K562 (cell line): Measurements from ENCODE around the gene KBTBD13. TPM values are rescaled to one million over a fixed set of nuclear protein-coding genes. Genes with fewer than 3 reads are reported as not detected.

Source experiments
- ATAC-seq: fragments of 200-7000 bp; cut with Tn5 transposase; 3 replicates; pipeline ENCODE4 v1.9.1; 2020; ENCODE audit warnings: moderate library complexity
- BruUV-seq: library from RNA; stranded (reverse); fragments of 400-500 nt; replicated peaks from 2 replicates; lab custom pipeline; 2021; lab: Mats Ljungman, UMichigan
- CTCF ChIA-PET: fragments of 300-600 bp; formaldehyde crosslinking; extraction: SDS; loops from one replicate; lab custom pipeline; 2021; ENCODE audit warnings: low intra/inter-chr PET ratio; lab: Yijun Ruan, JAX
- POLR2A ChIA-PET: fragments of 300-600, 350-650 bp; sonication (Branson Sonifier 250); formaldehyde crosslinking; extraction: SDS; loops from one replicate; lab custom pipeline; 2021; ENCODE audit warnings: antibody characterized with exemption, inconsistent platforms; lab: Yijun Ruan, JAX
- DNase-seq, 4 experiments: peaks; one replicate each; pipeline versions ENCODE4 v3.0.0 to v3.0.0-alpha.2; 2011 to 2018; ENCODE audit warnings: low spot score in 3 of 4, mixed read lengths in 3 of 4; ENCODE audit errors: extremely low read depth in 1 of 4
- FAIRE-seq: peaks from 2 replicates; lab custom pipeline; 2011; peaks lifted over from hg19 to GRCh38; lab: Jason Lieb, UNC
- H2AFZ ChIP-seq: 2 replicates; pipeline ENCODE4 v1.6.0; 2011; ENCODE audit warnings: low read depth, low read length, control low read depth, inconsistent platforms
- H3K27ac ChIP-seq: fragments of 200-600 bp; 3 replicates; pipeline ENCODE4 v1.8.0; 2011; ENCODE audit warnings: low read depth, mild to moderate bottlenecking, control low read depth, inconsistent platforms, low read length, moderate library complexity, mixed read lengths; ENCODE audit errors: extremely low read depth
- H3K27me3 ChIP-seq, 2 experiments: fragments of 300-600 bp in 1 of 2; 2 replicates in 1 of 2; 3 replicates in 1 of 2; pipeline versions ENCODE4 v1.6.0 to v1.8.0; 2011; ENCODE audit warnings: inconsistent platforms in 2 of 2, low read length in 2 of 2, mild to moderate bottlenecking in 1 of 2, mixed read lengths in 1 of 2, moderate library complexity in 1 of 2; ENCODE audit not compliant: control insufficient read depth in 2 of 2, insufficient read depth in 2 of 2
- H3K36me3 ChIP-seq: fragments of 300-600 bp; 3 replicates; pipeline ENCODE4 v1.8.0; 2011; ENCODE audit warnings: mild to moderate bottlenecking, low read length, inconsistent platforms; ENCODE audit not compliant: control insufficient read depth, insufficient read depth
- H3K4me1 ChIP-seq, 2 experiments: fragments of 200-600 bp in 1 of 2; replicated peaks in 1 of 2; 2 replicates in 1 of 2; 3 replicates in 1 of 2; pipeline versions ENCODE4 v1.5.1 to v1.8.0; 2011; ENCODE audit warnings: inconsistent platforms in 2 of 2, low read length in 2 of 2, mild to moderate bottlenecking in 1 of 2, mixed read lengths in 1 of 2, moderate library complexity in 1 of 2; ENCODE audit not compliant: control insufficient read depth in 2 of 2, insufficient read depth in 2 of 2
- H3K4me2 ChIP-seq: 2 replicates; pipeline ENCODE4 v1.6.1; 2011; ENCODE audit warnings: low read length, control low read depth, inconsistent platforms, mixed read lengths; ENCODE audit not compliant: insufficient read depth
- H3K4me3 ChIP-seq: fragments of 200-600 bp; sonication (generic), shearing (Covaris generic); 2 replicates; pipeline ENCODE4 v1.5.1; 2016; ENCODE audit warnings: control low read depth, inconsistent platforms
- H3K79me2 ChIP-seq: fragments of 200-600 bp; 3 replicates; pipeline ENCODE4 v1.8.0; 2011; ENCODE audit warnings: low read length, inconsistent platforms; ENCODE audit not compliant: control insufficient read depth, insufficient read depth
- H3K9ac ChIP-seq, 2 experiments: 2 replicates each; pipeline versions ENCODE4 v1.6.0 to v1.6.1; 2011; ENCODE audit warnings: low read depth in 2 of 2, low read length in 2 of 2, control low read depth in 1 of 2, inconsistent platforms in 1 of 2, mild to moderate bottlenecking in 1 of 2, mixed read lengths in 1 of 2; ENCODE audit not compliant: insufficient read depth in 1 of 2
- H3K9me1 ChIP-seq: one replicate; pipeline ENCODE4 v1.6.0; 2011; ENCODE audit warnings: inconsistent platforms, mild to moderate bottlenecking, low read length, moderate library complexity; ENCODE audit not compliant: control insufficient read depth, insufficient read depth
- H3K9me3 ChIP-seq: replicated peaks from 2 replicates; pipeline ENCODE4 v1.5.1; 2011; ENCODE audit warnings: low read depth, low read length, inconsistent platforms; ENCODE audit not compliant: control insufficient read depth, insufficient read depth
- H4K20me1 ChIP-seq: replicated peaks from 2 replicates; pipeline ENCODE4 v1.6.1; 2011; ENCODE audit warnings: low read length, inconsistent platforms, mixed read lengths; ENCODE audit not compliant: control insufficient read depth, insufficient read depth
- ADNP ChIP-seq: fragments of 200-800 bp; sonication (Bioruptor generic); IDR thresholded peaks from 2 replicates; pipeline ENCODE4 v1.6.1; 2016; ENCODE audit warnings: missing genetic modification characterization, missing compliant biosample characterization
- ARNT ChIP-seq, 2 experiments: fragments of 450-650 bp; IDR thresholded peaks; 2 replicates each; pipeline ENCODE4 v1.6.1; 2016; ENCODE audit warnings: mild to moderate bottlenecking in 1 of 2
- CCAR2 ChIP-seq: fragments of 200-400 bp; formaldehyde crosslinking; IDR thresholded peaks from 2 replicates; pipeline ENCODE4 v1.6.1; 2017; ENCODE audit warnings: mild to moderate bottlenecking, low read depth, low read length
- MAFG ChIP-seq: fragments of 450-650 bp; conservative IDR thresholded peaks from 2 replicates; pipeline ENCODE4 v1.6.1; 2016; ENCODE audit warnings: missing genetic modification characterization, missing compliant biosample characterization
- MCM5 ChIP-seq: fragments of 450-650 bp; IDR thresholded peaks from 2 replicates; pipeline ENCODE4 v1.6.1; 2016; ENCODE audit warnings: low read depth
- PTTG1 ChIP-seq: fragments of 450-650 bp; IDR thresholded peaks from 2 replicates; pipeline ENCODE4 v1.6.1; 2016; ENCODE audit warnings: low read depth, mild to moderate bottlenecking, missing genetic modification characterization, missing compliant biosample characterization
- RBM15 ChIP-seq: fragments of 200-400 bp; formaldehyde crosslinking; IDR thresholded peaks from 2 replicates; pipeline ENCODE4 v1.6.1; 2018; ENCODE audit warnings: mild to moderate bottlenecking, low read length, moderate library complexity; ENCODE audit not compliant: insufficient read depth
- SIN3A ChIP-seq, 2 experiments: fragments of 150-350 bp in 1 of 2; IDR thresholded peaks; 2 replicates each; pipeline ENCODE4 v1.6.1; 2011 to 2016; ENCODE audit warnings: borderline replicate concordance in 2 of 2, low read depth in 2 of 2, low read length in 2 of 2, mild to moderate bottlenecking in 2 of 2, moderate library complexity in 2 of 2; ENCODE audit not compliant: control insufficient read depth in 1 of 2
- ZNF436 ChIP-seq: fragments of 250-450, 450-650 bp; sonication (Bioruptor Pico); formaldehyde crosslinking; IDR thresholded peaks from 2 replicates; pipeline ENCODE4 v1.7.0; 2020; ENCODE audit warnings: mild to moderate bottlenecking
- WGBS: fragments of 100-300 bp; shearing (Covaris generic); methylation state at CpG from one replicate; pipeline ENCODE4 v1.1.6; 2016; ENCODE audit warnings: low coverage, mixed read lengths; ENCODE audit not compliant: insufficient coverage; ENCODE audit errors: missing lambda C conversion rate; 5-methylcytosine and 5-hydroxymethylcytosine counted together
- in situ Hi-C: fragments of 300-500 bp; cut with MboI; formaldehyde crosslinking; loops from 4 replicates; pipeline ENCODE4 v1.15.0; 2018; ENCODE audit warnings: inconsistent platforms, mixed read lengths
- intact Hi-C: fragments of 100-400 bp; cut with micrococcal nuclease; formaldehyde crosslinking; loops from 2 replicates; pipeline ENCODE4 v1.14.2; 2022
- polyA plus RNA-seq, 8 experiments: library from polyadenylated mRNA; depleted of rRNA in 4 of 8; stranded (reverse) in 5 of 8; unstranded in 3 of 8; fragments of >200 nt; fragmentation: Nextera tagmentation in 2 of 8; fragmentation: Illumina TruSeq in 1 of 8; extraction: Ambion mirVana in 2 of 8; extraction: Trizol in 1 of 8; gene quantifications; 2 replicates each; pipeline versions ENCODE4 v1.2.1 to v1.2.3, GENCODE V29; 2011 to 2014; ENCODE audit warnings: inconsistent platforms in 1 of 8, missing spikeins in 1 of 8
- total RNA-seq, 7 experiments: library from RNA; depleted of rRNA in 6 of 7; stranded (reverse); fragments of >200 nt in 6 of 7; fragmentation: Illumina TruSeq in 2 of 7; extraction: Trizol in 2 of 7; gene quantifications; 2 replicates each; pipeline versions ENCODE4 v1.2.1 to v1.2.3, GENCODE V29; 2011 to 2021; ENCODE audit warnings: low replicate concordance in 1 of 7
- TF ChIP-seq, protein P1 (sequence below), 2 experiments: fragments of 450-650 bp; formaldehyde crosslinking in 1 of 2; IDR thresholded peaks; 2 replicates each; pipeline versions ENCODE4 v1.4.0 to v1.6.1; 2014 to 2020; ENCODE audit warnings: mild to moderate bottlenecking in 2 of 2, borderline replicate concordance in 1 of 2, low read depth in 1 of 2
- TF ChIP-seq, protein P2 (sequence below): fragments of 200-400 bp; formaldehyde crosslinking; IDR thresholded peaks from 2 replicates; pipeline ENCODE4 v1.6.1; 2017; ENCODE audit warnings: mild to moderate bottlenecking, low read depth, low read length, moderate library complexity

Gene KBTBD13
- total and polyA plus RNA-seq, 9 of the 15 experiments (the other 6 are each of a cell fraction or from before 2014, with no cell fraction given) = 0.07 to 0.13 (median 0.10) TPM; not detected in 3

DNA sequence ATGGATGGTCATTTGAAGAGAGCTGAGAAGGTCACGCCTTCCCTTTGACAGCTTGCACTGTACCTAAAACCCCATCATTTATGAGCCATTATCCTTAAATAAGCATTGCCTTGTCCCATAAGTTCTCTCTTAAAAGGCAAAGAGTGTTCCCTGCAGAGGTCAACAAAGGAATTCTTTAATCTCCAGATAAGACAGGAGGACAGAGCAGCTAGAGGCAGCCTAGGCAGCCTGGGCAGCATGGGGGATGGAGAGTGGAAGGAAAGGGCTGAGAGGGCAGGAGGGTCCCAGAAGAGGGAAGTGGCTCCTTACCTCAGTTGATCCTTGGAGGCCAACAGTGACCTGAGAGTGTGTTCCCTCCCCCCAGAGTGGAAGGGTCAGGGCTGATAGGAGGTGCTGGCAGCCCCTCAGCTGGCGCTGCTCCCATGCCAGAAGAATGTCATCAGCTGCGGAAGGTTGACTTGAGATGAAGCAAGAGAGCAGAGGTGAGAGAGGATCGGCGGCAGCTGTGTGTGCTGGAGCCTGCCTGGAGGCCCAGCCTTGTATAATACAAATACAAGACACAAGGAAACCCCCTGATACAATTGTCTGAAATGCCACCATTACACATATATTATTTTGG, 12.8 kb downstream of the KBTBD13 start:
- no peaks in the 10 kb centered on the region for H3K36me3 ChIP-seq
- CTCF ChIA-PET = interaction anchor here (0.8 kb wide), 1 partner anchor 358 kb away, joined by 3 read pairs; no protein-coding TSS in a partner anchor
- no peak for DNase-seq
- POLR2A ChIA-PET = interaction anchor here (0.6 to 0.7 kb wide), 2 partner anchors 100 to 518 kb away, joined by 3 read pairs; partner anchors contain the start of gene SPG21
- H3K79me2 ChIP-seq = no peaks in the 10 kb centered on the region
- no peak overlapping the region for H3K4me3 ChIP-seq
- no peaks in the 10 kb centered on the region for H3K9me1 ChIP-seq
- peaks cover 8% of the 10 kb centered on the region for H4K20me1 ChIP-seq
- H3K9ac ChIP-seq = no peak overlapping the region
- intact Hi-C loops (loop anchor here (5.0 kb wide), 1 partner anchor 57 kb away; no protein-coding TSS in a partner anchor), in situ Hi-C loops (no loop called here)
- no peak overlapping the region for H3K27ac ChIP-seq
- peaks cover 0 to 6% of the 10 kb centered on the region in 2 experiments; a peak in 1 of 5 replicates for H3K4me1 ChIP-seq
- H3K9me3 ChIP-seq = no peaks in the 10 kb centered on the region
- WGBS = 9% methylated on average over 5 of the region's 5 CpGs
- H2AFZ ChIP-seq = no peak overlapping the region
- ATAC-seq = no peak
- no peak overlapping the region for H3K4me2 ChIP-seq
- no TSS peak for BruUV-seq
- peaks cover 10 to 23% of the 10 kb centered on the region in 2 experiments; a peak in 3 of 5 replicates for H3K27me3 ChIP-seq
- FAIRE-seq = no peak
- no peak for TF ChIP-seq PTTG1 (tag)
- TF ChIP-seq, protein P1, sequence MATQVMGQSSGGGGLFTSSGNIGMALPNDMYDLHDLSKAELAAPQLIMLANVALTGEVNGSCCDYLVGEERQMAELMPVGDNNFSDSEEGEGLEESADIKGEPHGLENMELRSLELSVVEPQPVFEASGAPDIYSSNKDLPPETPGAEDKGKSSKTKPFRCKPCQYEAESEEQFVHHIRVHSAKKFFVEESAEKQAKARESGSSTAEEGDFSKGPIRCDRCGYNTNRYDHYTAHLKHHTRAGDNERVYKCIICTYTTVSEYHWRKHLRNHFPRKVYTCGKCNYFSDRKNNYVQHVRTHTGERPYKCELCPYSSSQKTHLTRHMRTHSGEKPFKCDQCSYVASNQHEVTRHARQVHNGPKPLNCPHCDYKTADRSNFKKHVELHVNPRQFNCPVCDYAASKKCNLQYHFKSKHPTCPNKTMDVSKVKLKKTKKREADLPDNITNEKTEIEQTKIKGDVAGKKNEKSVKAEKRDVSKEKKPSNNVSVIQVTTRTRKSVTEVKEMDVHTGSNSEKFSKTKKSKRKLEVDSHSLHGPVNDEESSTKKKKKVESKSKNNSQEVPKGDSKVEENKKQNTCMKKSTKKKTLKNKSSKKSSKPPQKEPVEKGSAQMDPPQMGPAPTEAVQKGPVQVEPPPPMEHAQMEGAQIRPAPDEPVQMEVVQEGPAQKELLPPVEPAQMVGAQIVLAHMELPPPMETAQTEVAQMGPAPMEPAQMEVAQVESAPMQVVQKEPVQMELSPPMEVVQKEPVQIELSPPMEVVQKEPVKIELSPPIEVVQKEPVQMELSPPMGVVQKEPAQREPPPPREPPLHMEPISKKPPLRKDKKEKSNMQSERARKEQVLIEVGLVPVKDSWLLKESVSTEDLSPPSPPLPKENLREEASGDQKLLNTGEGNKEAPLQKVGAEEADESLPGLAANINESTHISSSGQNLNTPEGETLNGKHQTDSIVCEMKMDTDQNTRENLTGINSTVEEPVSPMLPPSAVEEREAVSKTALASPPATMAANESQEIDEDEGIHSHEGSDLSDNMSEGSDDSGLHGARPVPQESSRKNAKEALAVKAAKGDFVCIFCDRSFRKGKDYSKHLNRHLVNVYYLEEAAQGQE (IDR thresholded peaks at IDR 0.05; ENCODE audit: borderline replicate concordance) = no peak
- TF ChIP-seq, protein P1 (CRISPR knock-in tag; IDR thresholded peaks at IDR 0.05; ENCODE audit: low read depth) = no peak
- TF ChIP-seq CCAR2 = no peak
- TF ChIP-seq RBM15 = no peak
- TF ChIP-seq, protein P2, sequence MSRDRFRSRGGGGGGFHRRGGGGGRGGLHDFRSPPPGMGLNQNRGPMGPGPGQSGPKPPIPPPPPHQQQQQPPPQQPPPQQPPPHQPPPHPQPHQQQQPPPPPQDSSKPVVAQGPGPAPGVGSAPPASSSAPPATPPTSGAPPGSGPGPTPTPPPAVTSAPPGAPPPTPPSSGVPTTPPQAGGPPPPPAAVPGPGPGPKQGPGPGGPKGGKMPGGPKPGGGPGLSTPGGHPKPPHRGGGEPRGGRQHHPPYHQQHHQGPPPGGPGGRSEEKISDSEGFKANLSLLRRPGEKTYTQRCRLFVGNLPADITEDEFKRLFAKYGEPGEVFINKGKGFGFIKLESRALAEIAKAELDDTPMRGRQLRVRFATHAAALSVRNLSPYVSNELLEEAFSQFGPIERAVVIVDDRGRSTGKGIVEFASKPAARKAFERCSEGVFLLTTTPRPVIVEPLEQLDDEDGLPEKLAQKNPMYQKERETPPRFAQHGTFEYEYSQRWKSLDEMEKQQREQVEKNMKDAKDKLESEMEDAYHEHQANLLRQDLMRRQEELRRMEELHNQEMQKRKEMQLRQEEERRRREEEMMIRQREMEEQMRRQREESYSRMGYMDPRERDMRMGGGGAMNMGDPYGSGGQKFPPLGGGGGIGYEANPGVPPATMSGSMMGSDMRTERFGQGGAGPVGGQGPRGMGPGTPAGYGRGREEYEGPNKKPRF = no peak
- TF ChIP-seq MCM5 = no peak
- no peak for TF ChIP-seq ZNF436 (CRISPR knock-in tag)
- no peak for TF ChIP-seq MAFG (tag)
- TF ChIP-seq SIN3A (IDR thresholded peaks at IDR 0.05; ENCODE audit: borderline replicate concordance in 2 of 2, control insufficient read depth in 1 of 2, low read depth in 2 of 2, low read length in 2 of 2) = no peak
- no peak for TF ChIP-seq ADNP (tag)
- TF ChIP-seq ARNT (IDR thresholded peaks at IDR 0.05) = no peak
